IMR-90 (cell line): ENCODE results near the gene GRAMD2B. TPM values are rescaled to one million over a fixed set of nuclear protein-coding genes. Genes with fewer than 3 reads are reported as not detected.

Source experiments
- ATAC-seq: fragments of 200-7000 bp; cut with Tn5 transposase; 2 replicates; pipeline ENCODE4 v1.9.1; 2020; ENCODE audit warnings: low read depth, mild to moderate bottlenecking, moderate library complexity
- BruUV-seq: library from RNA; stranded (reverse); fragments of 400-500 nt; replicated peaks from 2 replicates; lab custom pipeline; 2021; lab: Mats Ljungman, UMichigan
- CTCF ChIA-PET: fragments of 300-600 bp; formaldehyde crosslinking; extraction: SDS; loops from one replicate; lab custom pipeline; 2021; ENCODE audit warnings: antibody characterized with exemption; lab: Yijun Ruan, JAX
- POLR2A ChIA-PET: fragments of 300-600 bp; sonication (Branson Sonifier 250); formaldehyde crosslinking; loops from one replicate; lab custom pipeline; 2022; ENCODE audit warnings: antibody characterized with exemption; ENCODE audit not compliant: unreplicated experiment; lab: Charles Lee
- DNase-seq: peaks from one replicate; pipeline ENCODE4 v3.0.0; 2013
- H2AFZ ChIP-seq: replicated peaks from 2 replicates; pipeline ENCODE3; 2013; ENCODE audit warnings: low read length, mild to moderate bottlenecking; ENCODE audit not compliant: poor library complexity
- H2AK5ac ChIP-seq: 2 replicates; pipeline ENCODE4 v1.6.1; 2013; ENCODE audit warnings: low read depth, low read length, inconsistent platforms
- H2AK9ac ChIP-seq: replicated peaks from 2 replicates; pipeline ENCODE3; 2013; ENCODE audit warnings: mild to moderate bottlenecking, low read depth, low read length, moderate library complexity; ENCODE audit not compliant: poor library complexity
- H2BK120ac ChIP-seq: 2 replicates; pipeline ENCODE4 v1.6.1; 2013; ENCODE audit warnings: low read depth, low read length, inconsistent platforms
- H2BK15ac ChIP-seq: 3 replicates; pipeline ENCODE4 v1.6.1; 2013; ENCODE audit warnings: low read depth, low read length, inconsistent platforms
- H2BK20ac ChIP-seq: 2 replicates; pipeline ENCODE4 v1.6.1; 2013; ENCODE audit warnings: low read depth, mild to moderate bottlenecking, inconsistent platforms, low read length, moderate library complexity
- H2BK5ac ChIP-seq: 2 replicates; pipeline ENCODE4 v1.6.1; 2013; ENCODE audit warnings: mild to moderate bottlenecking, low read depth, low read length, inconsistent platforms; ENCODE audit not compliant: poor library complexity, severe bottlenecking
- H3K14ac ChIP-seq: replicated peaks from 2 replicates; pipeline ENCODE4 v1.6.1; 2013; ENCODE audit warnings: low read depth, low read length, inconsistent platforms
- H3K18ac ChIP-seq: 2 replicates; pipeline ENCODE4 v1.6.1; 2013; ENCODE audit warnings: low read depth, low read length, control low read depth
- H3K23ac ChIP-seq: 2 replicates; pipeline ENCODE4 v1.6.1; 2013; ENCODE audit warnings: low read depth, low read length, inconsistent platforms
- H3K27ac ChIP-seq: 2 replicates; pipeline ENCODE4 v1.5.1; 2013; ENCODE audit warnings: mild to moderate bottlenecking, control low read depth, low read length; ENCODE audit not compliant: insufficient read depth
- H3K27me3 ChIP-seq: 2 replicates; pipeline ENCODE4 v1.6.1; 2013; ENCODE audit warnings: low read length; ENCODE audit not compliant: control insufficient read depth, insufficient read depth
- H3K36me3 ChIP-seq: 2 replicates; pipeline ENCODE4 v1.6.1; 2013; ENCODE audit warnings: low read length, mixed read lengths; ENCODE audit not compliant: control insufficient read depth, insufficient read depth
- H3K4ac ChIP-seq: 2 replicates; pipeline ENCODE4 v1.6.1; 2013; ENCODE audit warnings: low read depth, low read length, inconsistent platforms
- H3K4me1 ChIP-seq: 2 replicates; pipeline ENCODE4 v1.6.1; 2013; ENCODE audit warnings: low read length, mixed read lengths; ENCODE audit not compliant: control insufficient read depth, insufficient read depth
- H3K4me2 ChIP-seq: 2 replicates; pipeline ENCODE4 v1.6.1; 2013; ENCODE audit warnings: low read depth, mild to moderate bottlenecking, control low read depth, low read length, moderate library complexity
- H3K4me3 ChIP-seq: 2 replicates; pipeline ENCODE4 v1.5.1; 2013; ENCODE audit warnings: low read depth, mild to moderate bottlenecking, control low read depth, low read length, moderate library complexity; ENCODE audit not compliant: insufficient read depth
- H3K56ac ChIP-seq: 2 replicates; pipeline ENCODE4 v1.6.1; 2013; ENCODE audit warnings: low read length, inconsistent platforms; ENCODE audit not compliant: insufficient read depth; ENCODE audit errors: extremely low read depth
- H3K79me1 ChIP-seq, 2 experiments: 2 replicates each; pipeline ENCODE4 v1.6.1; 2013; ENCODE audit warnings: low read length in 2 of 2, inconsistent platforms in 1 of 2, low read depth in 1 of 2
- H3K9ac ChIP-seq: 2 replicates; pipeline ENCODE4 v1.6.1; 2013; ENCODE audit warnings: low read depth, low read length, control low read depth
- H3K9me1 ChIP-seq: 2 replicates; pipeline ENCODE4 v1.6.1; 2013; ENCODE audit warnings: low read length, inconsistent platforms; ENCODE audit not compliant: insufficient read depth
- H3K9me3 ChIP-seq: 2 replicates; pipeline ENCODE4 v1.6.1; 2013; ENCODE audit warnings: low read length; ENCODE audit not compliant: control insufficient read depth, insufficient read depth
- H4K20me1 ChIP-seq: 2 replicates; pipeline ENCODE4 v1.6.1; 2013; ENCODE audit warnings: low read length, inconsistent platforms; ENCODE audit not compliant: insufficient read depth
- H4K5ac ChIP-seq: 2 replicates; pipeline ENCODE4 v1.6.1; 2013; ENCODE audit warnings: mild to moderate bottlenecking, low read depth, low read length, control low read depth
- H4K8ac ChIP-seq, 2 experiments: 2 replicates each; pipeline ENCODE4 v1.6.1; 2013; ENCODE audit warnings: low read depth in 2 of 2, low read length in 2 of 2, control low read depth in 1 of 2, inconsistent platforms in 1 of 2
- H4K91ac ChIP-seq: 2 replicates; pipeline ENCODE4 v1.6.1; 2013; ENCODE audit warnings: low read depth, low read length, inconsistent platforms; ENCODE audit not compliant: insufficient read depth
- BHLHE40 ChIP-seq: fragments of 150-350 bp; IDR thresholded peaks from 2 replicates; pipeline ENCODE4 v1.6.1; 2016; ENCODE audit warnings: mild to moderate bottlenecking, low read depth, low read length
- CEBPB ChIP-seq: IDR thresholded peaks from 2 replicates; pipeline ENCODE4 v1.6.1; 2012; ENCODE audit warnings: low read depth, low read length, improper control_type of control experiment
- CHD1 ChIP-seq: IDR thresholded peaks from 2 replicates; pipeline ENCODE4 v1.6.1; 2012; ENCODE audit warnings: low read depth, low read length, improper control_type of control experiment
- CTCF ChIP-seq: conservative IDR thresholded peaks from 2 replicates; pipeline ENCODE4 v1.5.1; 2012; ENCODE audit warnings: mild to moderate bottlenecking, low read depth, low read length, improper control_type of control experiment
- ELK1 ChIP-seq: fragments of 150-350 bp; IDR thresholded peaks from 2 replicates; pipeline ENCODE4 v1.6.1; 2016; ENCODE audit warnings: low read depth, mild to moderate bottlenecking, low read length, moderate library complexity, borderline replicate concordance
- FOS ChIP-seq: fragments of 150-350 bp; IDR thresholded peaks from 2 replicates; pipeline ENCODE4 v1.6.1; 2016; ENCODE audit warnings: low read depth, low read length
- MAFK ChIP-seq: IDR thresholded peaks from 2 replicates; pipeline ENCODE4 v1.6.1; 2012; ENCODE audit warnings: low read depth, low read length, improper control_type of control experiment
- MAZ ChIP-seq: IDR thresholded peaks from 2 replicates; pipeline ENCODE4 v1.6.1; 2012; ENCODE audit warnings: low read depth, mild to moderate bottlenecking, low read length, improper control_type of control experiment, moderate library complexity, borderline replicate concordance
- MXI1 ChIP-seq: IDR thresholded peaks from 2 replicates; pipeline ENCODE4 v1.6.1; 2012; ENCODE audit warnings: low read depth, mild to moderate bottlenecking, low read length, moderate library complexity, borderline replicate concordance
- NFE2L2 ChIP-seq: fragments of 150-350 bp; IDR thresholded peaks from 2 replicates; pipeline ENCODE4 v1.6.1; 2016; ENCODE audit warnings: low read depth, mild to moderate bottlenecking, low read length
- POLR2A ChIP-seq: IDR thresholded peaks from 2 replicates; pipeline ENCODE4 v1.6.1; 2012; ENCODE audit warnings: mild to moderate bottlenecking, low read depth, low read length
- RAD21 ChIP-seq: IDR thresholded peaks from 2 replicates; pipeline ENCODE4 v1.6.1; 2012; ENCODE audit warnings: low read length, improper control_type of control experiment
- RCOR1 ChIP-seq: IDR thresholded peaks from 2 replicates; pipeline ENCODE4 v1.6.1; 2012; ENCODE audit warnings: mild to moderate bottlenecking, low read length, improper control_type of control experiment; ENCODE audit not compliant: insufficient replicate concordance
- RFX5 ChIP-seq: IDR thresholded peaks from 2 replicates; pipeline ENCODE4 v1.8.0; 2012; ENCODE audit warnings: low read depth, mild to moderate bottlenecking, low read length, moderate library complexity
- SMC3 ChIP-seq: fragments of 150-350 bp; IDR thresholded peaks from 2 replicates; pipeline ENCODE4 v1.6.1; 2016; ENCODE audit warnings: low read depth, mild to moderate bottlenecking, antibody characterized with exemption, low read length, moderate library complexity
- USF2 ChIP-seq: fragments of 150-350 bp; IDR thresholded peaks from 2 replicates; pipeline ENCODE4 v1.6.1; 2017; ENCODE audit warnings: mild to moderate bottlenecking, antibody characterized with exemption, low read length, low read depth
- WGBS, 2 experiments: methylation state at CpG; one replicate each; pipeline versions ENCODE4 v1.1.5 to v1.1.7; 2013; ENCODE audit warnings: missing lambda C conversion rate in 2 of 2; ENCODE audit not compliant: insufficient read length in 1 of 2; ENCODE audit errors: extremely low coverage in 2 of 2; 5-methylcytosine and 5-hydroxymethylcytosine counted together
- dilution Hi-C: fragments of 300-500 bp; cut with HindIII; formaldehyde crosslinking; loops from one replicate; pipeline ENCODE4 v1.14.3; 2018; ENCODE audit warnings: low sequenced_read_pairs; ENCODE audit not compliant: unreplicated experiment
- in situ Hi-C: fragments of 300-500 bp; cut with MboI; formaldehyde crosslinking; loops from 3 replicates; pipeline ENCODE4 v1.14.3; 2019; ENCODE audit warnings: low sequenced_read_pairs, inconsistent platforms, mixed read lengths
- intact Hi-C: fragments of 100-400 bp; cut with micrococcal nuclease; formaldehyde crosslinking; loops from 2 replicates; pipeline ENCODE4 v1.10.0; 2022
- polyA plus RNA-seq, 3 experiments: library from polyadenylated mRNA; depleted of rRNA; stranded (reverse); fragments of >200 nt; gene quantifications; 2 replicates each; pipeline ENCODE4 v1.2.3, GENCODE V29; 2012; ENCODE audit warnings: low replicate concordance in 1 of 3
- total RNA-seq: library from RNA; depleted of rRNA; stranded (reverse); fragments of >200 nt; gene quantifications from 2 replicates; pipeline ENCODE4 v1.2.3, GENCODE V29; 2012

Gene GRAMD2B
- total and polyA plus RNA-seq, 2 of the 4 experiments (the other 2 are of a cell fraction), result 13.9 to 20.3 TPM

- Histone ChIP-seq H4K8ac (peak overlapping the region in 1 of 2 experiments; percentile 58; a peak in 2 of 4 replicates), H2BK20ac (peak overlapping the region; percentile 10; the same call in 1 of the 2 replicates), H3K56ac (no peak overlapping the region), H3K27ac (peak overlapping the region; percentile 48; the same call in 1 of the 2 replicates), H3K14ac (no peak overlapping the region), H2BK120ac (peak overlapping the region; percentile 23), H3K79me1 (no peaks in the 10 kb centered on the region), H3K36me3 (no peaks in the 10 kb centered on the region), H2AK5ac (peak overlapping the region; percentile 41; the same call in 1 of the 2 replicates), H2AK9ac (no peak overlapping the region), H3K4me1 (peaks cover 14% of the 10 kb centered on the region), H3K27me3 (no peaks in the 10 kb centered on the region), H4K5ac (no peak overlapping the region), H4K20me1 (no peaks in the 10 kb centered on the region), H3K9ac (no peak overlapping the region), H3K9me1 (0 out of 2 replicates have a peak, but pooled peaks cover 2% of the 10 kb centered on the region), H2BK15ac (no peak overlapping the region; the same call in 2 of the 3 replicates), H3K23ac (no peak overlapping the region), H3K4ac (peak overlapping the region; percentile 12; the same call in 1 of the 2 replicates), H2BK5ac (peak overlapping the region; percentile 36), H3K4me2 (peak overlapping the region; percentile 25), H4K91ac (no peak overlapping the region), H2AFZ (no peak overlapping the region), H3K18ac (peak overlapping the region; percentile 56; the same call in 1 of the 2 replicates), H3K9me3 (no peaks in the 10 kb centered on the region), H3K4me3 (no peak overlapping the region)
- ATAC-seq (peak; percentile 72), DNase-seq (peak; percentile 23)
- no TSS peak for BruUV-seq
- ChIA-PET CTCF (interaction anchor here (1.7 kb wide), 1 partner anchor 8 kb away, joined by 4 read pairs; no protein-coding TSS in a partner anchor), POLR2A (interaction anchor here (0.5 kb wide), 1 partner anchor 65 kb away, joined by 3 read pairs; no protein-coding TSS in a partner anchor)
- no CpG with 5 or more reads among the region's 2 CpGs for WGBS, 2 experiments
- TF ChIP-seq MAZ, result no peak
- no peak for TF ChIP-seq MXI1
- TF ChIP-seq POLR2A, result no peak
- no peak for TF ChIP-seq CTCF
- TF ChIP-seq FOS, result no peak
- TF ChIP-seq RCOR1, result no peak
- no peak for TF ChIP-seq CHD1
- TF ChIP-seq MAFK, result no peak
- no peak for TF ChIP-seq NFE2L2
- TF ChIP-seq ELK1, result no peak
- no peak for TF ChIP-seq BHLHE40
- no peak for TF ChIP-seq USF2
- TF ChIP-seq CEBPB, result no peak
- TF ChIP-seq RAD21, result no peak
- TF ChIP-seq RFX5, result no peak
- no peak for TF ChIP-seq SMC3
- dilution Hi-C loops (no loop called here), in situ Hi-C loops (no loop called here), intact Hi-C loops (no loop called here)
Measured at GRCh38 chr5:126377424-126377823, 45.8 kb upstream of the GRAMD2B start.
